NCI-H345 treated with DMSO at 0.1 percent for 48 hours (cell line): ENCODE data around the gene ANK3.

Experiments
- DNase-seq: peaks from one replicate; lab custom pipeline; 2025; ENCODE audit not compliant: unreplicated experiment; lab: John Stamatoyannopoulos, UW

ANK3 gene

DNA sequence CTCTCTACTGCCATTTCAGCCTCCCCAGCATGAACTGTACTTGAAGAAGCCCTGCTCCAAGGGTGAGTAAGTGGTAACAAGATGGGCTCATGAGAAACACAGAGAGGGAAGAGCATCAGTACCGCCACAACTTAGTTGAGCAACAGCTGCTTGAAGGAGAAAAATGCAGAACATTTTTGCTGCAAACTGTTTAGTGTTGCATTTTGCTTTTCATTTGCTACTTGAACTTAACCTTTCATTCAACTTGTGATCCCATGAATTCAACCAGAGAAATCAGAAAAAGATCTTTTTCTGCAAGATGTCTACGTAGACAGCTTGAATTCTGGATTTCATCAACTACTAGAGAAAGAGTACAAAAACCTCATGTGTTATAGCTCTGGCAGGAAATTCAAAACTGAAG is 40.7 kb downstream of the ANK3 start:
- no peak for DNase-seq

DNA sequence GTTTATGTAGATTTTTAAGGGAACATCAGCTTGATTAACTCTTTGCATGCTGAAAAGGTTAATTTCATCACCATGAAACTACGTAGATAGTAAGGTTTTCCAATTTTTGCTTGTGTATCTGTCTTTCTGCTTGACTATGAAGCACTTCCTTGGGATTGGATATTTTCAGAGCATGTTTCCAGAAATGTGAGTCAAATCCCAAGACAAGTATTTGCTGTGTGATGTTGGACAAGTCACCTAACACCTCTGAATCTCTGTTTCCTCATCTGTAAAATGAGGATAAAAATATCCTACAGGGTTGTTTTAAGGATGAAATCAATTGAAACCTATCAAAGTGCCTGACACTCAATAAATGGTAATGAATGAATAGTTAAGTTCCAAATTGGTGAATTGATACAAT is 42.4 kb downstream of the ANK3 start:
- DNase-seq: no peak

DNA sequence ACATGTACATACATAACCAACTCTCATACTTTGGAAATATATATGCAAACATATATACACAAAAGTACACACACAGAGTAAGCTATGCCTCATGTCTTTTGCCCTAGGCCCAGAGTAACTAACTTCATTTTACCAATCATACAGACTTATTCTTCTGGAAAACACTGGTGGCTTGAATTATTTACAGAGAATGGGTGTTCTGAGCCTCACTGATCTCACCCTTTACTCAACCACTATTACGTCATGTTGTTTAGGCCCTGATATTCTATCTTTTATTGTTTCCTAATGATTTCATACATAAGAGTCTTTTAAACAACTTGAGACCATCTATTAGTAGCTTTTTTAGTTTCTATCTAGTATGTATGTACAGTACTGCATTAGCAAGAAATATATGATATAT is 43.0 kb downstream of the ANK3 start:
- no peak for DNase-seq

DNA sequence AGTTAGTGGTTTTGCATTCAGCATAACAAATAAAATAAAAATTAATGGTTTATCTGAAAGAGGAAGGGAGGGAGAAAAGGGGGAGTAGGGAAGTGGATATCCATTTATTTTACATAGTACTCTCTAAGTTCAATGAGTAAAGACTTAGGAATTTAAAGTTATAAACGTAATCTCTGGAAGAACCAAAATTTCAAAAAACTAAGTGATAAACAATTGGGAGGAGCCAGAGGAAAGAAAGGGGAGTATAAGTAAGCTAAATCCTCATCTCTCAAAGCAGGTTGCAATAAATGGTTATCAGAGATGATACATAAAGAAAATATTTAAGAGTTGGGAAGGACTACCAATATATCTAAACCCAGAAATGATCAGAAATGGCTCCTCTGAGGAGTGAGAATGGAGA is 46.4 kb downstream of the ANK3 start:
- DNase-seq: no peak

DNA sequence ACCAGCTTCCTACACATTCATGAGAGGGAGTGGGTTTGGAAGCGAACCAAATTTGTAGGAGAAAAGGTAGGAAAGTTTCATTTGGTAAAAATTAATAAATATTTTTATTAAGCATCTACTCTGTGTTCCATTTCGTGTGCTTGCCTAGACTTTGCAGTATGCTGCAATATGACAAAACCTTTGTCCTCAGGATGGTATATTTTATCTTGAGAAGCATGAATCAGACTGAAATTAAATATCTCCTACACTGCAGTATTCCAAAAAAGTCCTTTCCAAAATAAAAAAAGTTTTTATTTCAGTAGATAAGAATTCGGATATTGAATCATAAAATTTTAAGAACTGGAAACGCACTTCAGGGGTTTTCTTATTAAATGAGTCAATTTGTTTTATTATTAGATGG is 47.7 kb downstream of the ANK3 start:
- DNase-seq: no peak

GRCh38 chr10:60340973-60341372 is 48.7 kb downstream of the ANK3 start:
- DNase-seq: no peak

- no peak for DNase-seq
Observed at GRCh38 chr10:60339757-60340156, 49.9 kb downstream of the ANK3 start.

- no peak for DNase-seq
Observed at GRCh38 chr10:60338786-60339185, 50.9 kb downstream of the ANK3 start.

DNA sequence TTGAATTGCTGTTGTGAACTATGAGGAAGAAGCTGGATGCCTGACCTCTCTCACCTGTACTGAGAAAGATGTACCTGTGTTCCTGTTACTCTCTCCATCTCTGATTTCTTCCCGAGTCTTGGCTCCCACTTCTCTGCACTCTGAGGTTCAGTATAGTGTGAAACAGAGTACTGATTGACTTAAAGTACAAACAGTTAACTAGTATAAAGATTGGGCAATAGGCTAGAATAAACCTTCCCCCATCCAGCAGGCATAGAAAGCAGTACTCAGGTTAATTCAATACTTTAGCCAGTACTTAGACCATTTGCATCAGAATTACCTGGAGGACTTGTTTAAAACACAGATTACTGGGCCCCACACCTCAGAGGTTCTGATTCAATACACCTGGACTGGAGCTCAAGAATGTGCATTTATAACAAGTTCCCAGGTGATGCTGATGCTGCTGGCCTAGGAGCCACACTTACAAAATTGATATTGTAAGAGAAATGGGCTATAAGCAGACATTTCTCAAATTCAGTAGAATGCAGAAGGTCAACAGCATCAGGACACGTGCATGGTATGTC is 51.6 kb downstream of the ANK3 start:
- no peak for DNase-seq

GRCh38 chr10:60336901-60337630 is 52.6 kb downstream of the ANK3 start:
- DNase-seq: no peak

DNA sequence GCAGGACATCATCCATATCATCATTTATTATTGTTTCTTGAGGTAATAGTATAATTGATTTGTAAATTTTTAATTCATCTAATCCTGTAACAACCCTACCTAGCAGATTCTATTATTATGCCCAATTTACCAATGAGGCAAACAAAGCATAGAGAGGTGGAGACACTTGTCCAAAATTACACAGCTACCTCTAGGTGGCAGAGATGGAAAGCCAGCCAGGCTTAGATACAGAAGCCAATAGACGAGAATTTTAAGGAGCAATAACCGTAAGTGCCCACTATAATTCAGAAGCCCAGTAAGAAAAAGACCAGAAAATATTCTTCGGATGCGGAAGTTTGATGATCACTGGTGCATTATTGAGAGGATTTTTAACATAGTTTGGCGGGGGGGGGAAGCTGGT is 54.0 kb downstream of the ANK3 start:
- DNase-seq: no peak

- DNase-seq: no peak
Observed at GRCh38 chr10:60334991-60335390, 54.7 kb downstream of the ANK3 start.

GRCh38 chr10:60332371-60332770 is 57.3 kb downstream of the ANK3 start:
- no peak for DNase-seq

DNA sequence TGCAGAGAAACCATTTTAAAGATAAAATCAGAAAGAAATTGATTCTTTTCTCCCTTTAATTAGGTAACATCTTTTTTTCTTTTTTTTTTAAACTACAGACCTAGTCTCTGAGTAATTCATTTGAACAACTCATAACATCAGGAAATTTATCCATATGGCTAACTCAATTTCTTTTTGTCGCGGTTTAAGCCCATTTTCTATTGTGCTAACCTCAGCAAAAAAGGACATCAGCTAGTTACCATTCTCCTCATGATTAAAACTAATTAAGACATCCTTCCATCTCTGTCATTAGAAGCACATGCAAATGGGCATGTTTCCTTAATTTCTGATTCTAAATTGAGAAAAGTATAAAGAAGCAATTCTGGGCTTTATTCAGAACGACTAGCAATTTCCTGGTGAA is 57.8 kb downstream of the ANK3 start:
- no peak for DNase-seq

- no peak for DNase-seq
Observed at GRCh38 chr10:60323162-60323561, 66.5 kb downstream of the ANK3 start.

- no peak for DNase-seq
Observed at GRCh38 chr10:60320666-60321065, 69.0 kb downstream of the ANK3 start.

- DNase-seq: no peak
Observed at GRCh38 chr10:60316029-60316428, 73.6 kb downstream of the ANK3 start.

DNA sequence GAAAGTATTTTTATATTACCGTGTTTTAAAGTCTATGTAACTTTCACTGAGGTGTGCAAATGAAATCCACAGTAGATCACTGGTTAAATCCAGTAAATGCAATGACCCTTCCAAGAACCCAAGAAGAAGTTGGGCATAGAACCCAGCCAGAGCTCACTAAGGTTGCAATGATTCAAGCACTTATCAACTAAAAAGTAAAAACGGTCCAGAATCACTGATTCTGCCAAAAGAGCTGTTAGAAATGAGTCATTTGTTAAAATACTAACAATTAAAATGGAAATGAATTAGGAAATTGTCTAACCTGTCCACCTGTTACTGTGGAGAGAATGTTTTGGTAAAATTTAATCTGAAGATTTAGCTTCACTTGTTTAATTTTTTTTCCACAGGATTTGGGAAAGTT is 74.4 kb downstream of the ANK3 start:
- no peak for DNase-seq

DNA sequence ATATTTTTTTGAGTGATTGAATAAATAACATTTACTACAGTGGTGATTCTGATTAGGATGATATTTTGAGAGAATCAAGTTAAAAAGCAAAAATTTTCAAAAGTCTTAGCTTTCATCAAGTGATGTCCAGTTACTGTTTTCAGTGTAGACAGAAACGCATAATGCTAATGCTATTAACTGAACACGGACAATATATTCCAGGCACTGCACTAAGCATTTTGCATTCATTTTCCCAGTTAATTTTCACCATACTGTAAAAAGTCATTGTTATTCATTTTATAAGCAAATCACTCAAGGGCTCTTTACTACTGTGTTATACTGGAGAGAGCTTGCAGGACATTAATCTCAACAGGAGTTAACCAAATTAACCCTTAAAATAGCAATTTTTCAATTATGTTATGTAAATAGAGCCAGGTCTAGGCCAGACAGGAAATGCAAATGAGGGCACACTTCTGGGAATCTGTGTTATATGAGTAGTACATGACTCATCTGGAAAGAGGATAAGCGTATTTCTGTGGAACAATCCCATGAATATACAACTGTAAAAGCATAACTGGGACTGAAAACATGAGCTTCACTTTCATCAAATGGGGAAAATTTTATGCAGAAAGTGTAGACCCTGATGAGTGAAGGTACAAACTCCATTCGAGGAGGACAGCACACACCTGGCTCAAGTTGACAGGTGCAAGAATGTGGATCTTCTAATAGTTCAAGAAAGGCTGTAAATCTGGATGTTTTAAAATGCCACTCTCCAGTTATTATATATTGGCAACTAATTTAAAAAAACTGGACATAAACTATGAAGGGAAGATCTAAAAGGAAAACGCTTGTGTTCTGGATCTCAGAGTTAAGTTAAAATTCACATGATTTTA is 75.4 kb downstream of the ANK3 start:
- DNase-seq: no peak

DNA sequence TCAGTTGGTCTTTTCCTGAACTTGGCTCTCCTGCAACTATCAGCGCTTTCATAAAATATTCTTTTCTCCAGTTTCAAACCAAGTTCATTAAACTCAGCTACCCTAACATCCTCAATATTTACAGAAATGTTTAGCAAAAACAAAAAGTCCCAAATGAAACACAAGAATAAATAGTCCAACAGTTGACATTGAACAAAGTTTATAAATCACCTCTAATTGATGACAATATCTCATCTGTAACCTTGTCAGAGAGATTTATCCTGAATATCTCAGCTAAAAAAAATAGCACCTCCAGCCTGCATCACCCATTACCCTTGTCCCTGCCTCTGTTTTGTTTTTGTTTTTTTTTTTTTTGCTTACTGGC is 76.1 kb downstream of the ANK3 start:
- no peak for DNase-seq

DNA sequence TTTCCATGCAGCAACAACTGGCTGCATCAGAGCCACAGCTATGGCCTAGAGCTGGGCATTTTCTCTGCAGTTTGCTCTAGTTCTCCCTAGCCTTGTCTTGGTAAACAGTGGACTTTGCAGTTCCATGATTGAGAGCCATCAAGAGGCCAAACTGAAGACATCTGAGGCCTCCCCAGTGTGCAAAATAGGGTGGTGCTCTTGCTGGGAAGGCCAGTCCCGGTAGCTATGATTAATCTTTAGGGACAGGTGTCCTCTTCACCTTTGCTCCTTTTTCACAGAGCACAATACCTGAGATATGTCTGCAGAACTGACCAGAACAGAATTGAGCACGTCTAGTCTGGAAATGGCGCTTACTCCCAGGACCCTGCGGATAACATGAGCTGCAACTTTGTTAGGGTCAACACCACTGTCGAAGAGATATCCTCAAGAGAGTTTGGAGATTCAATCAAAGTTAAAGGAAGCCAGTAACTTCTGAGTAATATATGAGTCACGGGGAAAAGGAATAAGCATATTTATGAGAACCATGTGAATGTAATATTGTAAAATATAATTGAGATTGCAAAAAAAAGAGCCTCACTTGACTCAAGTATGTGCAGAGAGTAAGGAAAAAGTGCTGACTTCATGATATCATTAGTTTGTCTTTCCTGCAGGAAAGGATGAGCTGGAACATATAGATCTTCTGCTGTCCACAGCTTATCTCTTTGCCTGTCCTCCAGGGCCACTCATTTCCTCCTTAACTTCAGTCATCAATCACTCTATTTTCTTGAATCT is 76.7 kb downstream of the ANK3 start:
- DNase-seq: no peak

DNA sequence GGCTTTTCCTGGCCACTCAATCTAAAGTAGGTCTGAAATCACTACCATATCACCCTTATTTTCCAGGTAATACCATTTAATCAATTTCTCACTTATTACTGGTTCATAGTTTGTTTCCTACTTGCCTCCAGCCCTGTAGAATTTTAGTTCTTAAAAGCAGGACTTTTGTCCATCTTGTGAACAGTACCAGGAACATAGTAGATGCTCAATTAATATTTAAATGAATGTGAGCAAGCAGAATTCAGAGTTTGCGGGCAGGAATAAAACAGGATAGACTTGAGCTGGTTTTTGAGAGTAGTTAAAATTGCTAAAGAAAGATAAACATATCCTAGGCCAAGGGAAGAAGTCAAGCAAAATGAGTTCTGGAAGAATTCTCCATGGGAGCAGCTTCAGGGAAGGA is 77.9 kb downstream of the ANK3 start:
- DNase-seq: no peak
